Umbilical cord (tissue), 1 donor: ENCODE measurements around the gene FAM43A. TPM values are rescaled to one million over a fixed set of nuclear protein-coding genes. Genes with fewer than 3 reads are reported as not detected.

Experiments used
- total RNA-seq: library from RNA; depleted of rRNA; stranded (reverse); fragments of >200 nt; gene quantifications from one replicate; pipeline ENCODE4 v1.2.3, GENCODE V29; 2014; ENCODE audit warnings: low replicate concordance; ENCODE audit not compliant: insufficient read depth

Gene FAM43A
- total RNA-seq, 1 donor from 2014 or later: 31.8 TPM

Other genes starting within 250 kb of the FAM43A start
- 110 TPM for gene ATP13A3, start 198.9 kb upstream of the FAM43A start, total RNA-seq
- 3.9 TPM for gene TMEM44, start 52.5 kb upstream of the FAM43A start, total RNA-seq
- 34.9 TPM for gene LSG1, start 13.7 kb upstream of the FAM43A start, total RNA-seq